Astrocyte of the spinal cord (primary cell): ENCODE data around the gene GNAS.

Experiments
- DNase-seq: peaks from one replicate; pipeline ENCODE4 v3.0.0; 2011; ENCODE audit warnings: low read depth, low spot score
- H3K4me3 ChIP-seq: 2 replicates; pipeline ENCODE4 v1.5.1; 2011; ENCODE audit warnings: low read depth, mild to moderate bottlenecking, low read length, moderate library complexity
- in situ Hi-C: cut with HindIII; loops from 2 replicates; pipeline ENCODE4 v1.10.0; 2017; ENCODE audit warnings: low sequenced_read_pairs
- TF ChIP-seq, protein P1 (sequence below): IDR thresholded peaks from 2 replicates; pipeline ENCODE4 v1.5.1; 2012; ENCODE audit warnings: low read depth, mild to moderate bottlenecking, low read length, inconsistent platforms

The GNAS gene

DNA sequence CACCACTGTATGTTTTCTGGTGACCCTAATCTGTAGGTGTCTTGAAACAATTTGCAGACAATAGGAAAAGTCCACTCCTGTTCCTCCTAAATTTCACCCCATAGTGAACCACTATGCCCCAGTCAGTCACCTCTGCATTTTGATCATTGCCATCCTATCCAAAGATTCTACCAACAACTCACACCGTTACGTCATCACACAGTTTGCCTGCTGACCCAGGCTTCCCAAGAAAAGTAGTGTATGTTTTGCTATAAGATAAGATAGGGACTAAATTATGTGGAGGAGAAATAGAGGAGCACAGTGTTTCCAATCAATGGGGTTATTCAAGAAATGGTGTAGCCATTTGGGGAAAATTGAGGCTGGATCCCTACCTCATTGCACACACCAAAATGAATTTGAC lies 58.8 kb downstream of the GNAS start:
- in situ Hi-C loops: no loop called here
- H3K4me3 ChIP-seq: no peak overlapping the region
- no peak for DNase-seq
- TF ChIP-seq, protein P1, sequence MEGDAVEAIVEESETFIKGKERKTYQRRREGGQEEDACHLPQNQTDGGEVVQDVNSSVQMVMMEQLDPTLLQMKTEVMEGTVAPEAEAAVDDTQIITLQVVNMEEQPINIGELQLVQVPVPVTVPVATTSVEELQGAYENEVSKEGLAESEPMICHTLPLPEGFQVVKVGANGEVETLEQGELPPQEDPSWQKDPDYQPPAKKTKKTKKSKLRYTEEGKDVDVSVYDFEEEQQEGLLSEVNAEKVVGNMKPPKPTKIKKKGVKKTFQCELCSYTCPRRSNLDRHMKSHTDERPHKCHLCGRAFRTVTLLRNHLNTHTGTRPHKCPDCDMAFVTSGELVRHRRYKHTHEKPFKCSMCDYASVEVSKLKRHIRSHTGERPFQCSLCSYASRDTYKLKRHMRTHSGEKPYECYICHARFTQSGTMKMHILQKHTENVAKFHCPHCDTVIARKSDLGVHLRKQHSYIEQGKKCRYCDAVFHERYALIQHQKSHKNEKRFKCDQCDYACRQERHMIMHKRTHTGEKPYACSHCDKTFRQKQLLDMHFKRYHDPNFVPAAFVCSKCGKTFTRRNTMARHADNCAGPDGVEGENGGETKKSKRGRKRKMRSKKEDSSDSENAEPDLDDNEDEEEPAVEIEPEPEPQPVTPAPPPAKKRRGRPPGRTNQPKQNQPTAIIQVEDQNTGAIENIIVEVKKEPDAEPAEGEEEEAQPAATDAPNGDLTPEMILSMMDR: no peak

GRCh38 chr20:58911970-58912369 lies 59.5 kb downstream of the GNAS start:
- in situ Hi-C loops: no loop called here
- TF ChIP-seq, protein P1: no peak
- DNase-seq: no peak
- no peak overlapping the region for H3K4me3 ChIP-seq

GRCh38 chr20:58913079-58913478 lies 60.6 kb downstream of the GNAS start:
- no peak overlapping the region for H3K4me3 ChIP-seq
- in situ Hi-C loops: no loop called here
- no peak for DNase-seq
- TF ChIP-seq, protein P1: no peak

- H3K4me3 ChIP-seq: no peak overlapping the region
- in situ Hi-C loops: no loop called here
- TF ChIP-seq, protein P1: no peak
- no peak for DNase-seq
These were observed 66.1 kb downstream of the GNAS start for GRCh38 chr20:58918621-58919020.

- TF ChIP-seq, protein P1: no peak
- no peak overlapping the region for H3K4me3 ChIP-seq
- DNase-seq: no peak
- in situ Hi-C loops: no loop called here
These were observed 69.0 kb downstream of the GNAS start for GRCh38 chr20:58921564-58921963.

DNA sequence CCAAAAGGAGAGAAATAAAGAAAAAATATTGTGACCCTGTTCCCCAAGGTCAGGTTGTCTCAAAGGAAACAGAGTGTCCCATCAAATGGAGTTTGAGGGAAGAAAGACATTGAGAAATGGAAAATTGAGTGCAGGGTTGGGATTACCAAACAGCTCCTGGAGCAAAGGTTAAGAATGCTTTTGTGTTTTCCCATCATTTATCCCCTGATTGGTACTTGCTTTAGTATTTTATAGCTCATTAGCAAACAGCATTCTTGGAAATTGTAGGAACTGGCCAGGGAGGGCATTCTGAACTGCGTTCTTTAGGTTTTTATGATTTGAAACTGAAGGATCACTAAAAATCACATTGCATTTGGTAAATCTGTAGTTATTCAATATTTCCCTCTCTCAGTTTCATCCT lies 69.5 kb downstream of the GNAS start:
- in situ Hi-C loops: no loop called here
- DNase-seq: no peak
- no peak overlapping the region for H3K4me3 ChIP-seq
- TF ChIP-seq, protein P1: no peak

- no peak for DNase-seq
- TF ChIP-seq, protein P1: no peak
- no peak overlapping the region for H3K4me3 ChIP-seq
- in situ Hi-C loops: no loop called here
These were observed 70.7 kb downstream of the GNAS start for GRCh38 chr20:58923117-58923712.
